Activated naive CD8-positive, alpha-beta T cell treated with anti-CD3 and anti-CD28 coated beads, Interleukin-2, amount 10 ng/mL, durations not matched to agents 7 days and 5 days (primary cell): ENCODE measurements around the gene GLI3. TPM values are rescaled to one million over a fixed set of nuclear protein-coding genes. Genes with fewer than 3 reads are reported as not detected.

ENCODE experiments used
- ATAC-seq: fragments of 150-1000 bp; cut with Tn5 transposase; one replicate; pipeline ENCODE4 v1.10.0; 2021; ENCODE audit warnings: low read depth, moderate library complexity
- POLR2A ChIA-PET: fragments of 350-600 bp; sonication (Branson Sonifier 250); formaldehyde crosslinking; loops from one replicate; lab custom pipeline; 2021; ENCODE audit warnings: antibody characterized with exemption; lab: Charles Lee
- DNase-seq: peaks from one replicate; pipeline ENCODE4 v3.0.0; 2021
- H3K27ac Mint-ChIP-seq: one replicate; pipeline ENCODE4 v1.8.0; 2022; ENCODE audit warnings: mild to moderate bottlenecking, mixed read lengths
- H3K27me3 Mint-ChIP-seq: one replicate; pipeline ENCODE4 v1.8.0; 2022; ENCODE audit warnings: mild to moderate bottlenecking, moderate library complexity, mixed read lengths
- H3K36me3 Mint-ChIP-seq: one replicate; pipeline ENCODE4 v1.8.0; 2021; ENCODE audit warnings: mild to moderate bottlenecking, mixed read lengths
- H3K4me1 Mint-ChIP-seq: one replicate; pipeline ENCODE4 v1.8.0; 2021; ENCODE audit warnings: mixed read lengths
- H3K4me3 Mint-ChIP-seq: one replicate; pipeline ENCODE4 v1.8.0; 2022; ENCODE audit warnings: mild to moderate bottlenecking, moderate library complexity, mixed read lengths
- H3K9me3 Mint-ChIP-seq: one replicate; pipeline ENCODE4 v1.8.0; 2021; ENCODE audit warnings: mixed read lengths
- total RNA-seq, 2 experiments: library from RNA; stranded (reverse); gene quantifications; one replicate each; pipeline ENCODE4 v1.2.3, GENCODE V29; 2021

GLI3 gene
- total RNA-seq, 2 experiments from 2014 or later, result 0.75 to 1.3 TPM

GRCh38 chr7:42248579-42248978, 11.6 kb upstream of the GLI3 start:
- no peak for DNase-seq

GRCh38 chr7:42247301-42247700, 10.3 kb upstream of the GLI3 start:
- Mint-ChIP-seq H3K36me3 (no peaks in the 10 kb centered on the region), H3K4me1 (no peaks in the 10 kb centered on the region), H3K9me3 (no peaks in the 10 kb centered on the region), H3K4me3 (no peak overlapping the region), H3K27me3 (peaks cover 8% of the 10 kb centered on the region), H3K27ac (no peak overlapping the region)
- ATAC-seq (no peak), DNase-seq (no peak)
- POLR2A ChIA-PET, result no interaction called here

More at GRCh38 chr7:42248579-42248978, 11.6 kb upstream of the GLI3 start:
- no peak overlapping the region for H3K27ac Mint-ChIP-seq
- no peaks in the 10 kb centered on the region for H3K9me3 Mint-ChIP-seq
- H3K4me1 Mint-ChIP-seq, result no peaks in the 10 kb centered on the region
- H3K36me3 Mint-ChIP-seq, result no peaks in the 10 kb centered on the region
- H3K27me3 Mint-ChIP-seq, result peaks cover 4% of the 10 kb centered on the region
- POLR2A ChIA-PET, result no interaction called here
- H3K4me3 Mint-ChIP-seq, result no peak overlapping the region
- ATAC-seq, result no peak

DNA sequence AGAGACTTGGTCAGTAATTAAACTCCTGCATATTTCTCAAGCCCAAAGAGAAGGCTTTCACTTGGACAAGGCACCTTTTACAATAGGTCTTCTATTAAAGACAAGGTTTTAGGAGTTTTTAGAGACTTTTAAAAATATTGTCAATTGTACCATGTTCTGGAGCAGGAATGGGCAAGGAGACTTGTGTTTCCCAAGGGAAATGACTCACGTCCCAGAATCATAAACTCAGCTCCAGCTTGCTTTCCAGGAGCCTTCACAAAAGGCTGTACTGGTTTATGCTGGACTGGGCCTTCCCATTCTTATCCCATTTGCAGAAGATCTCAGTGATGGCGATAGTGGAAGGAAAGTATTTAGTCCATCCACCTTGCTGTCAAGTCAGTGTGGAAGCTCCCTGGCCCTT, 7.8 kb upstream of the GLI3 start:
- H3K27me3 Mint-ChIP-seq, result peaks cover 23% of the 10 kb centered on the region
- POLR2A ChIA-PET, result no interaction called here

DNA sequence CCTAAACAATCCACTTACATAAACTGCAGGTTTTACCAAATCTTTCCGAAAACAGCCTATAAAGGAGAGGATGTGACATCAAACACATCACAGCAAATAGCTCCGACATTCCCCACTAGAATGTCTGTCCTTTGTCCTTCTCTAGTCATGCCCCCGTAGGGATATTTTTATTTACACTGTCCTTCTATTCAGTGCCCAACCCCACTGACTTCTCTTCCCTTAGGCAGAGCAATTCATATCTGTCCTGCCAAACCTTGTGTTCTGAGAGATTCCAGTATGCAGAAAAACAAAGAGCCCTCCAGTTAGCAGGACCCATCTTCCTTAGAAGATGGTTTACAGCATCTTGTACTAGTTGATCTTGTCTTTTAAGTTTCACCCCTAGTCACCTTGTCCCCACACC, 5.4 kb upstream of the GLI3 start:
- Mint-ChIP-seq H3K27ac (no peak overlapping the region), H3K9me3 (no peaks in the 10 kb centered on the region), H3K36me3 (peaks cover 2% of the 10 kb centered on the region), H3K4me1 (peaks cover 4% of the 10 kb centered on the region), H3K27me3 (peaks cover 44% of the 10 kb centered on the region), H3K4me3 (no peak overlapping the region)
- POLR2A ChIA-PET, result no interaction called here
- ATAC-seq (no peak), DNase-seq (no peak)

More for the DNA sequence above, 7.8 kb upstream of the GLI3 start:
- DNase-seq (no peak), ATAC-seq (no peak)
- no peaks in the 10 kb centered on the region for H3K4me1 Mint-ChIP-seq
- H3K4me3 Mint-ChIP-seq, result no peak overlapping the region
- H3K9me3 Mint-ChIP-seq, result no peaks in the 10 kb centered on the region
- H3K36me3 Mint-ChIP-seq, result no peaks in the 10 kb centered on the region
- H3K27ac Mint-ChIP-seq, result no peak overlapping the region

GRCh38 chr7:42241424-42241823, 4.4 kb upstream of the GLI3 start:
- Mint-ChIP-seq H3K27ac (no peak overlapping the region), H3K4me3 (no peak overlapping the region), H3K9me3 (no peaks in the 10 kb centered on the region), H3K27me3 (peaks cover 47% of the 10 kb centered on the region), H3K4me1 (peaks cover 4% of the 10 kb centered on the region), H3K36me3 (peaks cover 2% of the 10 kb centered on the region)
- DNase-seq (no peak), ATAC-seq (no peak)
- POLR2A ChIA-PET, result no interaction called here

DNA sequence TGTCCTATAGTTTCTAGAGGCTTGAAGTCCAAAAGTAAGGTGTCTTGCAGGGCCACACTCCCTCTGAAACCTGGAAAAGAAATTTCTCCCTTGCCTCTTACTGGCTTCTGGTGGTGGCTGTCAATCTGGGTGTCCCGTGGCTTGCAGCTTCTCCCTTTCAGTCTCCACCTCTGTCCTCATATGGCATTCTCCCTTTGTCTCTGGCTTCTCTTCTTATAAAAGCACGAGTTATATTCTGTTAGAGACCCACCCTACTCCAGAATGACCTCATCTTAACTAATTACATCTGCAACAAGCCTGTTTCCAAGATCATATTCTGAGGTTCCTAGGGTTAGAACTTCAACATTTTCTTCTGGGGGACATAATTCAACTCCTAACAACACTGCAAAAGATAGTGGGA, 3.4 kb upstream of the GLI3 start:
- POLR2A ChIA-PET, result no interaction called here
- Mint-ChIP-seq H3K27me3 (peaks cover 54% of the 10 kb centered on the region), H3K27ac (no peak overlapping the region), H3K4me1 (peaks cover 9% of the 10 kb centered on the region), H3K4me3 (no peak overlapping the region), H3K36me3 (peaks cover 2% of the 10 kb centered on the region), H3K9me3 (no peaks in the 10 kb centered on the region)
- ATAC-seq (no peak), DNase-seq (no peak)

GRCh38 chr7:42238709-42239366, 1.8 kb upstream of the GLI3 start:
- no peak for DNase-seq
- Mint-ChIP-seq H3K4me1 (peaks cover 9% of the 10 kb centered on the region), H3K36me3 (peaks cover 2% of the 10 kb centered on the region), H3K4me3 (peak overlapping the region; percentile 89), H3K27me3 (peaks cover 67% of the 10 kb centered on the region), H3K9me3 (no peaks in the 10 kb centered on the region), H3K27ac (no peak overlapping the region)
- ATAC-seq, result no peak
- POLR2A ChIA-PET, result no interaction called here

DNA sequence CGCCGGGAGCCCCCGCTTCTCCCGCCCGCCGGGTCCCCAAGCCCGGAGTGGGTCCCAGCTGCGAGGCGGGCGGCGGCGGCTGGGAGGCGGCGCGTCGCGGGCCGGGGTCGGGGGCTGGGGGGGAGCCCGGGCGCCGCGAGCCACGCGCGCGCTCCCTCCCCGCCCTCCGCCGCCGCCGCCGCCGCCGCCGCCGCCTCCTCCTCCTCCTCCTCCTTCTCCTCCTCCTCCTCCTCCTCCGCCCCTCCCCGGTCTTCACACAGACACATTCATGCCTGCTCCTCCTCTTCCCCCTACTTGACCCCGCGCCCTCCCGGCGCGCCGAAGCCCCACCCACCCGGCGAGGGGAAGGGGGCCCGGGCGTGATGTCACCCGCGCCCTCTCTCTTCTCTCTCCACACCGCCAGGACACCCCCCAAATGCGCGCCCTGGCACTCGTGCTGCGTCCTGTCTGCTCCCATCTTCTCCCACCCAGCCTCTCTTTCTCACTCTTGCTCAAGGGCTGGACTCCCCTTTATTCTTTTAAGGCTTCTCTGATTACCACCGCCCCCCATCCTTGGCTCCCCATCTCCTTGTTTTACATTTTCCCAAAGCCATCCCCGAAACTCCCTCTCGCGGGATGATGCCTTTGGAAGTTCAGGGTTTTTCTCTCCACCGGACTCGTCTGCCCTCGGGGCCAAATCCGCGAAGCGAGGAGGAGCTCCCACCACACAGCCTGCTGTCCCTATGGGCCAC, 967 bp upstream of the GLI3 start:
- no peak for ATAC-seq
- H3K36me3 Mint-ChIP-seq, result peaks cover 2% of the 10 kb centered on the region
- POLR2A ChIA-PET, result no interaction called here
- H3K4me3 Mint-ChIP-seq, result peak overlapping the region; percentile 89
- no peaks in the 10 kb centered on the region for H3K9me3 Mint-ChIP-seq
- peak; percentile 27 for DNase-seq
- peaks cover 76% of the 10 kb centered on the region for H3K27me3 Mint-ChIP-seq
- no peak overlapping the region for H3K27ac Mint-ChIP-seq
- H3K4me1 Mint-ChIP-seq, result peaks cover 9% of the 10 kb centered on the region

GRCh38 chr7:42236266-42236975, 588 bp downstream of the GLI3 start:
- no peaks in the 10 kb centered on the region for H3K9me3 Mint-ChIP-seq
- no peak overlapping the region for H3K27ac Mint-ChIP-seq
- H3K36me3 Mint-ChIP-seq, result peaks cover 2% of the 10 kb centered on the region
- H3K27me3 Mint-ChIP-seq, result peaks cover 79% of the 10 kb centered on the region
- H3K4me3 Mint-ChIP-seq, result peak overlapping the region; percentile 86
- POLR2A ChIA-PET, result no interaction called here
- peaks cover 9% of the 10 kb centered on the region for H3K4me1 Mint-ChIP-seq
- DNase-seq (peak; percentile 51), ATAC-seq (peak; percentile 39)

DNA sequence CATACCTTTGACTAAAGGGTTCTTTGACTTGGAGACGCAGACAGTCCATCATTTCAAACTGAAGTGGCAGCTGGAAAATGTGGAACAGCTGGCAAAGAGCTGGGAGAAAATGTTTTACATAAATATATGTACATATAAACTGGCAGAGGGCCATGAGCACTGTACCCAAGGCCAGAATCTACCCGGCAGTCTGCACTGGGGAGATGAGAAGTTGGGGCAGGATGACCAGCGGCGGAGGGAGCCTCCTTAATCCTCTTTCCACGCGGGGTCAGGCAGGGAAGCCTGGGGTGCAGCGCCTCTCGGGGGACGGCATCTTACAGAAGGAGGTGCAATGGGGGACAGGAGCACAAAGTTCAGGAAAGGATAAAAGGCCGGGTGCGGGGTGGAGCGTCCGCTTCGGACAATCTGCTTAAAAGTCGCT, 1.3 kb downstream of the GLI3 start:
- ATAC-seq (no peak), DNase-seq (no peak)
- no peak overlapping the region for H3K27ac Mint-ChIP-seq
- peaks cover 9% of the 10 kb centered on the region for H3K4me1 Mint-ChIP-seq
- H3K4me3 Mint-ChIP-seq, result peak overlapping the region; percentile 86
- H3K27me3 Mint-ChIP-seq, result peaks cover 80% of the 10 kb centered on the region
- POLR2A ChIA-PET, result no interaction called here
- H3K9me3 Mint-ChIP-seq, result no peaks in the 10 kb centered on the region
- H3K36me3 Mint-ChIP-seq, result peaks cover 2% of the 10 kb centered on the region

DNA sequence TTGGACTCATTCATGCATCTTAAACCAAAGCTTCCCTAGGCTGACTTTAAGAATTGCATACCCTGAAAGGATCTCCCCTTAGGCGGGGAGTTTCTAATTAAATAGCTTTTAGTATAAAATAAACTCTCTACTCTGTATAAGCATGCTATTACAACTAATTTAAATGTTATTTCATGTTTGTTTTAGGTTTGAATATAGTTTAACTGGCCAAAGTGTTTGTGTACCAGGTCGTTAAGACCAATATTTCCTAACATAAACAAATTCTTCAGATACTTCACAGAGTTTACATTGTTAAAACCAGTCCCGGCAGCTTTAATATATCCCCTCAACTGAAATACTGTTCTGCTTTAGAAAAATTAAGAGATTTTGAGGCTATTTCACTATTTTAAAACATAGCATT, 2.3 kb downstream of the GLI3 start:
- no peak for ATAC-seq
- Mint-ChIP-seq H3K4me3 (no peak overlapping the region), H3K9me3 (no peaks in the 10 kb centered on the region), H3K4me1 (peaks cover 9% of the 10 kb centered on the region), H3K27me3 (peaks cover 79% of the 10 kb centered on the region), H3K27ac (no peak overlapping the region), H3K36me3 (peaks cover 2% of the 10 kb centered on the region)
- POLR2A ChIA-PET, result no interaction called here
- DNase-seq, result no peak

DNA sequence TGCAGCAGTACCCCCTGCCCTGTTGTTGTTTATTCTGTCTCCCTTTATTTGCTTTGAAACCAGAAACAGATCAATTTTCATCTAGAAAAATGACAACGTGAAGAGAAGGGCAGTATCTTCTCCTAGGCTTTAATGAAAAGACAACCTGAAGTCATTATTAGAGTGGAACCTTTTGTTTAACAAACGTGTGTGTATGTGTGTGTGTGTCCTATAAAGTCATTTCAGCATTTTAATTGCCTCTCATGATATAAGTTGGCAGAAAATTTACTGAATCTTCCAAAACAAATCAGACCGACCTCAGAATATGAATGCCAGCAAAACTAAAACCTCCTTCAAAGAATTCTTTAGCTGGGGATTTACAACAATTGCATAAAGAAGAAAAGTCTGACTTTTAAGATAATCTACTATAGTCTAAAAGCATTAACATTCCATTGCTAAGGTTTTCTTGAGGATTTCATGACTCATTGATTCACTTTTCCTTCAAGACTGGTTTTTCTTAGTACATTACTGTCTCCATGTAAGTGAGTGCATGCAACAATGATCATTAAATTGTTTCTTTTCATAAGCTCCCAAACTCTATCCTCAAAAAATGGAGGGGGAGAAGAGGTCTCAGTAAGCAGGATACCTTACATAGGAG, 3.2 kb downstream of the GLI3 start:
- H3K27me3 Mint-ChIP-seq, result peaks cover 79% of the 10 kb centered on the region
- ATAC-seq (no peak), DNase-seq (no peak)
- no peaks in the 10 kb centered on the region for H3K9me3 Mint-ChIP-seq
- H3K36me3 Mint-ChIP-seq, result peaks cover 2% of the 10 kb centered on the region
- POLR2A ChIA-PET, result no interaction called here
- no peak overlapping the region for H3K4me3 Mint-ChIP-seq
- H3K4me1 Mint-ChIP-seq, result peaks cover 9% of the 10 kb centered on the region
- H3K27ac Mint-ChIP-seq, result no peak overlapping the region

GRCh38 chr7:42233171-42233570, 3.8 kb downstream of the GLI3 start:
- Mint-ChIP-seq H3K4me3 (no peak overlapping the region), H3K4me1 (peaks cover 7% of the 10 kb centered on the region), H3K27me3 (peaks cover 78% of the 10 kb centered on the region), H3K27ac (no peak overlapping the region), H3K9me3 (no peaks in the 10 kb centered on the region), H3K36me3 (peaks cover 2% of the 10 kb centered on the region)
- DNase-seq (no peak), ATAC-seq (no peak)
- POLR2A ChIA-PET, result no interaction called here
